Gastrocnemius medialis (tissue), 4 donors: ENCODE data around the gene EPM2A. TPM values are rescaled to one million over a fixed set of nuclear protein-coding genes. Genes with fewer than 3 reads are reported as not detected.

Experiments
- ATAC-seq, 2 donors: fragments of 150-250 bp; one replicate each; pipeline ENCODE4 v1.9.1; 2016
- DNase-seq, 2 donors: peaks; one replicate each; pipeline ENCODE4 v3.0.0-alpha.2; 2019
- H3K27ac ChIP-seq, 4 donors: fragments of 200-600 bp; sonication (generic); 1 replicate in 1 of 4; 2 replicates in 3 of 4; pipeline ENCODE4 v1.5.1; 2016 to 2018; ENCODE audit warnings: mild to moderate bottlenecking in 2 of 4, moderate library complexity in 1 of 4
- H3K27me3 ChIP-seq, 3 donors: fragments of 200-600 bp; sonication (generic) in 2 of 3; 1 replicate in 1 of 3; 2 replicates in 2 of 3; pipeline versions ENCODE4 v1.5.1 to v1.6.0; 2016 to 2019; ENCODE audit warnings: mild to moderate bottlenecking in 1 of 3, moderate library complexity in 1 of 3
- H3K36me3 ChIP-seq, 2 donors: fragments of 200-600 bp; sonication (generic) in 1 of 2; one replicate each; pipeline ENCODE4 v1.5.1; 2017 to 2018
- H3K4me1 ChIP-seq, 2 donors: fragments of 200-600 bp; sonication (generic) in 1 of 2; one replicate each; pipeline ENCODE4 v1.5.1; 2016 to 2017; ENCODE audit warnings: mild to moderate bottlenecking in 2 of 2
- H3K4me3 ChIP-seq, 4 donors: fragments of 200-600 bp; sonication (generic) in 3 of 4; 1 replicate in 1 of 4; 2 replicates in 3 of 4; pipeline ENCODE4 v1.5.1; 2016 to 2019; ENCODE audit warnings: mild to moderate bottlenecking in 2 of 4
- H3K9me3 ChIP-seq, 3 donors: fragments of 200-600 bp; sonication (generic) in 2 of 3; 1 replicate in 1 of 3; 2 replicates in 2 of 3; pipeline ENCODE4 v1.5.1; 2016 to 2019
- POLR2A ChIP-seq, 2 donors: fragments of 450-650 bp; IDR thresholded peaks; one replicate each; pipeline ENCODE4 v1.6.1; 2017; ENCODE audit warnings: antibody characterized with exemption in 2 of 2, mild to moderate bottlenecking in 2 of 2, moderate library complexity in 2 of 2
- in situ Hi-C, 4 donors: fragments of 200-750 bp; cut with MboI; loops; one replicate each; pipeline versions ENCODE4 v1.15.0 to v1.8.0; 2017; ENCODE audit warnings: low sequenced_read_pairs in 4 of 4
- intact Hi-C: fragments of 100-400 bp; cut with DNase I; formaldehyde crosslinking; loops from one replicate; pipeline ENCODE4 v1.15.1; 2023; ENCODE audit warnings: low total_unique reads
- total RNA-seq, 4 donors: library from RNA; depleted of rRNA; stranded (reverse); fragments of >200 nt; gene quantifications; one replicate each; pipeline versions ENCODE4 v1.1.0 to v1.2.3, GENCODE V29; 2016
- TF ChIP-seq, protein P1 (sequence below), 5 experiments: fragments of 450-650 bp in 3 of 5; fragments of 200-600 bp in 2 of 5; sonication (generic) in 2 of 5; IDR thresholded peaks in 4 of 5; conservative IDR thresholded peaks in 1 of 5; 1 replicate in 4 of 5; 2 replicates in 1 of 5; pipeline ENCODE4 v1.5.1; 2016 to 2019; ENCODE audit warnings: antibody characterized with exemption in 5 of 5, mild to moderate bottlenecking in 3 of 5, moderate library complexity in 3 of 5

Gene EPM2A
- total RNA-seq, 4 donors from 2014 or later: 51.9 to 100.0 (median 68.2) TPM

- intact Hi-C loops (no loop called here), in situ Hi-C loops (loop anchor here in 2 of 4 donors (10.0 kb wide), 1 partner anchor 85 kb away; the partner anchor contains the start of gene FBXO30 (in 2 of the 2))
- H3K4me3 ChIP-seq: no peak overlapping the region
- H3K36me3 ChIP-seq: no peaks in the 10 kb centered on the region
- no peak overlapping the region for H3K27ac ChIP-seq
- TF ChIP-seq, protein P1, sequence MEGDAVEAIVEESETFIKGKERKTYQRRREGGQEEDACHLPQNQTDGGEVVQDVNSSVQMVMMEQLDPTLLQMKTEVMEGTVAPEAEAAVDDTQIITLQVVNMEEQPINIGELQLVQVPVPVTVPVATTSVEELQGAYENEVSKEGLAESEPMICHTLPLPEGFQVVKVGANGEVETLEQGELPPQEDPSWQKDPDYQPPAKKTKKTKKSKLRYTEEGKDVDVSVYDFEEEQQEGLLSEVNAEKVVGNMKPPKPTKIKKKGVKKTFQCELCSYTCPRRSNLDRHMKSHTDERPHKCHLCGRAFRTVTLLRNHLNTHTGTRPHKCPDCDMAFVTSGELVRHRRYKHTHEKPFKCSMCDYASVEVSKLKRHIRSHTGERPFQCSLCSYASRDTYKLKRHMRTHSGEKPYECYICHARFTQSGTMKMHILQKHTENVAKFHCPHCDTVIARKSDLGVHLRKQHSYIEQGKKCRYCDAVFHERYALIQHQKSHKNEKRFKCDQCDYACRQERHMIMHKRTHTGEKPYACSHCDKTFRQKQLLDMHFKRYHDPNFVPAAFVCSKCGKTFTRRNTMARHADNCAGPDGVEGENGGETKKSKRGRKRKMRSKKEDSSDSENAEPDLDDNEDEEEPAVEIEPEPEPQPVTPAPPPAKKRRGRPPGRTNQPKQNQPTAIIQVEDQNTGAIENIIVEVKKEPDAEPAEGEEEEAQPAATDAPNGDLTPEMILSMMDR (IDR thresholded peaks at IDR 0.05 in 4 of 5, conservative IDR thresholded peaks at IDR 0.05 in 1 of 5): no peak
- TF ChIP-seq POLR2A (IDR thresholded peaks at IDR 0.05): no peak
- no peak for ATAC-seq
- DNase-seq: no peak
- no peaks in the 10 kb centered on the region for H3K27me3 ChIP-seq
- H3K4me1 ChIP-seq: peaks cover 8 to 26% of the 10 kb centered on the region in 2 donors
- H3K9me3 ChIP-seq: no peaks in the 10 kb centered on the region
Measured at GRCh38 chr6:145729887-145730286, 5.4 kb downstream of the EPM2A start.

DNA sequence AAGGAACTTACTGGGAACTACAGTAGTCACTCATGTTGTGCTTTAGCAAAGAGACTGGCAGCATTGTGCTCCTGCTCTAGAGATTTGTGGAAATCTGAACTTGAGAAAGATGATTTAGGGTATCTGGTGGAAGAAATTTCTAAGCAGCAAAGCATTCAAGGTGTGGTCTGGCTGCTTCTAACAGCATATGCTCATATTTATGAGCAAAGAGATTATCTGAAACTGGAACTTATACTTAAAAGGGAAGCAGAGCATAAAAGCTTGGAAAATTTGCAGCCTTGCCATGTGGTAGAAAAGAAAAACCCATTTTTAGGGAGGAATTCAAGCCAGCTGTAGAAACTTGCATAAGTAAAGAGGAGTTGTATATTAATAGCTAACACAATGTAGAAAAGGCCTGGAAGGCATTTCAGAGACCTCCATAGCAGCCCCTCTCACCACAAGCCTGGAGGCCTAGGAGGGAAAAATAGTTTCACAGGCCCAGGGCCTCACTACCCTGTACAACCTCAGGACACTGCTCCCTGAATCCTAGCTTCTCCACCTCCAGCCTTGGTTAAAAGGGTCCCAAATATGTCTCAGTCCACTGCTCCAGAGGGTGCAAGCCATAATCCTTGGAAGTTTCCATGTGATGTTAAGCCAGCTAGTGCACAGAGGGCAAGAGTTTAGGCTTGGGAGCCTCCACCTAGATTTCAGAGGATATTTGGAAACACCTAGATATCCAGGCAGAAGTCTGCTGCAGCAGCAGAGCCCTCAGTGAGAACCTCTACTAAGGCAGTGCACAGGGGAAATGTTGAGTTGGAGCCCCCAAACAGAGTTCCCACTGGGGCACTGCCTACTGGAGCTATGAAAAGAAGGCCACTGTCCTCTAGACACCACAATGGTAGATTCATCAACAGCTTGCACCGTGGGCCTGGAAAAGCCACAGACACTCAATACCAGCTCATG lies 6.6 kb downstream of the EPM2A start:
- TF ChIP-seq, protein P1 (IDR thresholded peaks at IDR 0.05 in 4 of 5, conservative IDR thresholded peaks at IDR 0.05 in 1 of 5): no peak
- no peak for TF ChIP-seq POLR2A (IDR thresholded peaks at IDR 0.05)
- intact Hi-C loops (no loop called here), in situ Hi-C loops (no loop called here)
- no peak overlapping the region for H3K27ac ChIP-seq
- H3K4me3 ChIP-seq: no peak overlapping the region
- no peaks in the 10 kb centered on the region for H3K9me3 ChIP-seq
- no peak for ATAC-seq
- H3K4me1 ChIP-seq: peaks cover 2 to 21% of the 10 kb centered on the region in 2 donors
- no peaks in the 10 kb centered on the region for H3K27me3 ChIP-seq
- DNase-seq: no peak
- no peaks in the 10 kb centered on the region for H3K36me3 ChIP-seq

DNA sequence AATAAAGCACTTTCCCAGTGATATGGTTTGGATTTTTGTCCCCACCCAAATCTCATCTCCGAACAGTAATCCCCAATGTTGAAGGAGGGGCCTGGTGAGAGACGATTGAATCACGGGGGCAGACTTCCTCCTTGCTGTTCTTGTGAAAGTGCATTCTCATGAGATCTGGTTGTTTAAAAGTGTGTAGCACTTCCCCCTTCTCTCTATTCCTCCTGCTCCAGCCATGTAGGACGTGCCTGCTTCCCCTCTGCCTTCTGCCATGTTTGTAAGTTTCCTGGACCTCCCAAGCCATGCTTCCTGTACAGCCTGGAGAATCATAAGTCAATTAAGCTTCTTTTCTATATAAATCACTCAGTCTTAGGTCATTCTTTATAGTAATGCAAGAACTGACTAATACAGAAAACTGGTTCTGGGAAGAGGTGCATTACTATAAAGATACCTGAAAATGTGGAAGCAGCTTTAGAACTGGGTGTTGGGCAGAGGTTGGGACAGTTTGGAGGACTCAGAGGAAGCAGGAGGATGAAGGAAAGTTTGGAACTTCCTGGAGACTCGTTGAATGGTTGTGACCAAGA lies 7.4 kb downstream of the EPM2A start:
- ATAC-seq (no peak), DNase-seq (no peak)
- Histone ChIP-seq H3K27ac (no peak overlapping the region), H3K4me3 (no peak overlapping the region), H3K27me3 (no peaks in the 10 kb centered on the region), H3K4me1 (peaks cover 0 to 17% of the 10 kb centered on the region in 2 donors), H3K9me3 (no peaks in the 10 kb centered on the region), H3K36me3 (no peaks in the 10 kb centered on the region)
- intact Hi-C loops (no loop called here), in situ Hi-C loops (no loop called here)
- TF ChIP-seq, protein P1 (IDR thresholded peaks at IDR 0.05 in 4 of 5, conservative IDR thresholded peaks at IDR 0.05 in 1 of 5): no peak
- no peak for TF ChIP-seq POLR2A (IDR thresholded peaks at IDR 0.05)

GRCh38 chr6:145725570-145725969 lies 9.8 kb downstream of the EPM2A start:
- in situ Hi-C loops: no loop called here
- H3K27ac ChIP-seq: no peak overlapping the region
- no peaks in the 10 kb centered on the region for H3K27me3 ChIP-seq
- intact Hi-C loops: no loop called here
- ATAC-seq (no peak), DNase-seq (no peak)
- H3K36me3 ChIP-seq: no peaks in the 10 kb centered on the region
- no peak overlapping the region for H3K4me3 ChIP-seq
- no peaks in the 10 kb centered on the region for H3K4me1 ChIP-seq
- no peak for TF ChIP-seq POLR2A (IDR thresholded peaks at IDR 0.05)
- TF ChIP-seq, protein P1 (IDR thresholded peaks at IDR 0.05 in 4 of 5, conservative IDR thresholded peaks at IDR 0.05 in 1 of 5): no peak
- no peaks in the 10 kb centered on the region for H3K9me3 ChIP-seq
